GM21423 (cell line): Measurements from ENCODE around the gene LRRC26.
"Not testable (repeated sequence)": the region's sequence is repeated elsewhere in the genome, so short reads cannot be mapped to it uniquely, and the experiment has no call there.

Source experiments
- ATAC-seq: cut with Tn5 transposase; IDR thresholded peaks from one replicate; pipeline ENCODE4 v1.9.1; 2021; ENCODE audit warnings: mild to moderate bottlenecking, moderate library complexity; ENCODE audit not compliant: unreplicated experiment

LRRC26 gene

DNA sequence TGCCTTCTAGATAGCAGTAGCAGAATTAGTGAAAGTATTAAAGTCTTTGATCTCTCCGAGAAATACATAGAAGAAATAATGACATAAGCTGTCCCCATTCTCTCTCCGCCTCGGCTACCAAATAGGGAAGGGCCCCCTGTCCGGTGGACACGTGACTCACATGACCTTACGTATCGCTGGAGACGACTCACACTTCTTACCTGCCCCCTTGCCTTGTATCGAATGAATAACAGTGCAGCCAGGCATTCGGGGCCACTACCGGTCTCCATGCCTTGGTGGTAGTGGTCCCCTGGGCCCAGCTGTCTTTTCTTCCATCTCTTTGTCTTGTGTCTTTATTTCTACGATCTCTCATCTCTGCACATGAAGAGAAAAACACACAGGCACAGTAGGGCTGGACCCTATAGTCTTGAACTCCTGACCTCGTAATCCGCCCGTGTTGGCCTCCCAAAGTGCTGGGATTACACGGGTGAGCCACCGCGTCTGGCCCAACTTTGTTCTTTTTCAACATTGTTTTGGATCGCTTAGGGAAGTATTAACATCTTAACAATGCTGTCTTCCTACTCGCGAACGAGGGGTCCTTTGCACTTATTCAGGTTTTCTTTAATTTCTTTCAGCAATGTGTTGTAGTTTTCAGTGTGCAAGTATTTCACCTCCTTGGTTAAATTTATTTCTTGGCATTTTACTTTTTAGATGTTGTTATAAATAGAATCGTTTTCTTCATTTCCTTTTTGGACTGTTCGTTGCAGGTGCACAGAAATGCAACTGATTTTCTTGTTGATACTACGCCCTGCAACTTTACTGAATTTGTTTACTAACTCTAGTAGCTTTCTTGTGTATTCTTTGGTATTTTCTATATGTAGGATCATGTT lies 47.7 kb downstream of the LRRC26 start:
- ATAC-seq, result not testable (repeated sequence)
